SH-SY5Y (cell line): Measurements from ENCODE around the gene F8.

Experiments
- GATA2 ChIP-seq: IDR thresholded peaks from 2 replicates; pipeline ENCODE4 v1.6.1; 2011; ENCODE audit warnings: mild to moderate bottlenecking, low read depth, low read length
- GATA3 ChIP-seq: IDR thresholded peaks from 2 replicates; pipeline ENCODE4 v1.6.1; 2011; ENCODE audit warnings: low read depth, mild to moderate bottlenecking, low read length, moderate library complexity

The F8 gene

GRCh38 chrX:154791939-154792338, 230.6 kb downstream of the F8 start:
- no peak for TF ChIP-seq GATA2
- TF ChIP-seq GATA3, result no peak

- no peak for TF ChIP-seq GATA3
- TF ChIP-seq GATA2, result no peak
Measured at GRCh38 chrX:154791467-154791866, 231.1 kb downstream of the F8 start.
